HG03139 (cell line): ENCODE measurements around the gene NRDE2.

Experiments
- ATAC-seq: cut with Tn5 transposase; IDR thresholded peaks from one replicate; pipeline ENCODE4 v1.9.1; 2021; ENCODE audit not compliant: unreplicated experiment

Gene NRDE2

DNA sequence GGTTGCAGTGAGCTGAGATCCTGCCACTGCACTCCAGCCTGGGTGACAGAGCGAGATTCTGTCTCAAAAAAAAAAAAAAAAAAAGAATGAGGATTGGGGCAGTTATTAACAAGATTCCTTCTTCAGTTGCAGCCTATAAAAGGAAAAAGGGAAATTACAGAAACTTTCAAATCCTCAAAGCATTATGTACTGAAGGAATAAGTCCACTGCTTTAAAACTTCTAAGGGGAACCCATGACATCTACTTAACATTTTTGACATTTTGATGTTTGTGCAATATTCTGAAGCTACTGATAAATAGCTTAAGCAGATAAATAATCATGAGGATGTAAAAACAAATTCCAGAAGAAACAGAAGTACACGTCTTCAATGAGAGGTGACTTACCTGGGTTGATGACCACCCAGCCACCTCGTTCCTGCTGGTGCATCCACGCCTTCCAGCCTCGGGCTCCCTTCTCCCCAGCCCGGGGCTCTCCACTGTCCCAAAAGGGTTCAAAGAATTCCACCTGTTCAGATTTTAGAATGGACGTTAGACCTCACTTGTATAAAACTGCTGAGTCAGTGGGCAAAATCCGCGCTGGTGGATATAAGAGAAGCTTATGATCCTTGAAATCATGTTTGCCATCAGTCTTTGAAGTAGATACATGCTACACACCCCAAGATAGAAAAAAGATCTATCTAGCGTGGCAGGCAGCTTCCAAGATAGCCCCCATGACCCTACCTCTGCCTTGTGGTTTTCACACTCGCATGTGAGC lies 33.7 kb downstream of the NRDE2 start:
- ATAC-seq: no peak

DNA sequence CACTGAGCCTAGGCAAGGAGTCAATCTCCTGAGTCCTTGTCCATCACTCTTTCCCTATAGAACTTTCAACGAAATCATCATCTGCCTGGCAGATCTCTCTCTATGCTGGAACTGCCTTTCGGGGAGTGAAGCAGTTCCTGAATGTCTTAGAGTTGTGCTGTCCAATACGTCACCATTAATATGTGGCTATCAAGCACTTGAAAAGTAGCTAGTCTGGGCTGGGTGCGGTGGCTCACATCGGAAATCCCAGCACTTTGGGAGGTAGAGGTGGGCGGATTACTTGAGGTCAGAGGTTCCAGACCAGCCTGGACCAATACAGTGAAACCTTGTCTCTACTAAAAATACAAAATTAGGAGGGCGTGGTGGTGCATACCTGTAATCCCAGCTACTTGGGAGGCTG lies 35.1 kb downstream of the NRDE2 start:
- no peak for ATAC-seq

DNA sequence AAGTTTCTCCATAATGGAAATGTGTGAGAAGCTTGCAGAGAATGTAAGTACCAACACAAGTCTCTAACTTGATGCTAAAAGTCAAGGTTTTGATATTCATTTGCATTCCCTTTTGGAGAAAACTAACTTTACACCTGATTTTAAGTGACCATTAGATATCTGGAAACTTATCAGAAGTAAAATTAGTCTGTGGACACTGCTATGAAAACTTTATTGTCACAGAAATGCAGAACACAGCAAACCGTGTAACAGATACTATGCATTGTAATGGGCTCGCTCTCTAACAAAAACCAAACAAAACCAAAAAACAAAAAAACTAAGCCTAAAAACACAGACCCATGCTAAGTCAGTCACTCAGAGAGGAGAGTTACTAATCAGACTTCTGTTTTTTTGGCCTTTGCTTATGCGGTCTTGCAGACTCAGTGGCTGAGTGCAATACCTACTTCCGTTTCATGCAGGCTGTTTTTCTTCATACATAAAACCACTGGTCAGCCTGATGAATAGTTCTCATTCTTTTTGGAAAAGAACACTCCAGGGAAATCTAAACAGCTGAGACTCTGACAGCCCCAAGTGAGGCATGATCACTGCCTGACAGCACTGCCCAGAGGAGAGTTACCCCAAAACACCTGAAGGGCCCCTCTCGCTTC lies 35.7 kb downstream of the NRDE2 start:
- ATAC-seq: no peak

DNA sequence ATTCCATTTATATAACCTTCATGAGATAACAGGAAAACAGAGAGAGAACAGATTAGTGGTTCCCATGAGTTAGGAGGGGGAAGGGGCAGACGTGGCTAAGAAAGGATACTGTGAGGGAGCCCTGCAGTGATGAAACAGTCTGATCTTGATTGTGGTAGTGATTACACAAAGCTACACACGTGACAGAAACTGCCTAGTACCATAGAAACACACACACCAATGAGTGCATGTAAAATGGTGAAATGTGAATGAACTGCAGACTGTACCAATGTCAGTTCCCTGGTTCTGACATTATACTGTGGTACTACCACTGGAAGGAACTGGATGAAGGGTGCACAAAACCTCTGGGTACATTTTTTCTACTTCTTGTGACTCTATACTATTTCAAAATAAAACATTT lies 36.9 kb downstream of the NRDE2 start:
- ATAC-seq: no peak

DNA sequence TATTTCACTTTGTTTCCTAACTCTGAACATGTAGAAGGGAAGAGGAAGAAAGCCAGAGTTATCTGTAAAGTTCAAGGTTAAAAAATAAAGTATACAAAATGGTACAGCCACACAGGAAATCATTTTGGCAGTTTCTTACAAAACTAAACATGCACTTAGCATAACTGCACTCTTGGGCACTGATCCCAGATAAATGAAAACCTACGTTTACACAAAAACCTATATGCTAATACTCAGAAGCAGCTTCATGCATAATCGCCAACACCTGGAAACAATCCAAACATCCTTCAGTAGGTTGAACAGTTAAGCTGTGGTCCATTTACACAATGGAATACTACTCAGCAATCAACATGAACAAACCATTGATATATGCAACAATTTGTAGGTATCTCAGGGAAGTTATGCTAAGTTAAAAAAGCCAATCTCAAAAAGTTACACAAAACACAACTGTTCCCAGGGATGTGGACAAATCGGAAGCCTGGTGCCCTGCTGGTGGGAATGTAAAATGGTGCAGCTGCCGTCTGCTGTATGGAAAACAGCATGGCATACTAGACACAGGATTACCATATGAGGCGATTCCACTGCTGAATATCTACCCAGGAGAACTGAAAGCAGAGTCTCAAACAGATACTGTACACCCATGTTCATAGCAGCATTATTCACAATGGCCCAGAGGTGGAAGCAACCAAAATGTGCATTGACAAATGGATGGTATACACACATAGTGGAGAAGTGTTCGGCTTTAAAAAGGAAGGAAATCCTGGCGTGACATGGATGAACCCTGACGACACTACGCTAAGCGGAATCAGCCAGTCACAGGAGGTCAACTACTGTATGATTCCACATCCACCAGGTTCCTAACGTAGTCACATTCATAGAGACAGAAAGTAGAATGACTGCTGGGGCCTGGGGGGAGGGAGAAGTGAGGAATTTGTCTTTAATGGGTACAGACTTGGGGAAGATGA lies 37.7 kb downstream of the NRDE2 start:
- ATAC-seq: no peak

DNA sequence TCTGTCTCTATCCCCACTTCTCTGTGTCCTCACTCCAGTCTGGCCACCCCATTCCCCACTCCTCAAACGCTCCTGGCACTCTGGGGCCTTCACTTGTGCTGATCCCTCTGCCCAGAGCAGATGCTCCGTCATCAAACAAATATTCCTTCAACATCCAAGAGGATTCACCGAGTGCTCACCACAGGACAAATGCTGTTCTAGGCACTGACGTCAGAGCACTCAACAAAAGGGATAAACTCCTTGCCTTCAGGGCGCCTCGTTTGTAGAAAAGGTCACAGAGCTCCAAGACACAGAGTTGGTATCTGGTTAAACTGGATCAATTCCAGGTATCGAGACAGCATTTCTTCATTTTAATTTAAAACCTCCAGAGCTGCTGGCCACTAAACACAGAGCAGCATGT lies 40.0 kb downstream of the NRDE2 start:
- no peak for ATAC-seq

DNA sequence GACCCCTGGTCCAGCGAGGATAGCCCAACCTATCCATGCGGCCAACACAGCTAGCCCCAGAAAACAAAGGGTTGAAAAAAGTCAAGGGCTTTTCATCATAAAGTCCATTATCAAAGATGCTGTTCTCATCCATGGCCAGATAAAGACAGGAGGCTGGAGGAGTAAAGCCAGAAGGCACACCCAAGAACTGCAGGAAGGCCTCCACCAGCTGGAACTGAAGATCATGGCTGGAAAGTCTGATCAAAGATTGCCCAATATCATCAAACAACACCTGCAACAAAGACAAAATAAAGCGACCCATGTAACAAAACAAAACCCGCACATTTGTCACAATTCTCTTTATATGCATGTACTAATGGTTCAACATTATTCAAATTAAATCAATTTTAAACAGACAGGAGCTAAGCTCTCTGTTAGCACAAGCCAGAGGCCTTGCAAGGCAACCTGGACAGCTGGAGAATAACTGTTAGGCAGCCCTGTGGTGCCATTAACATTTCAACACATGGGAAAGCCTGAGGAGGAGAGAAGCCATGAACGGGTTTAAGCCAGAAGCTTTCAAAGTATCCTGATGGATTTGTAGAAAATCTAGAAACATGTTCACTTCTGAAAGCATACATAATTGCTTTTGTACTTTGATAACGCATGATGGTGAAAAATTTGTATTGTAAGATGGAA lies 41.3 kb downstream of the NRDE2 start:
- ATAC-seq: no peak

DNA sequence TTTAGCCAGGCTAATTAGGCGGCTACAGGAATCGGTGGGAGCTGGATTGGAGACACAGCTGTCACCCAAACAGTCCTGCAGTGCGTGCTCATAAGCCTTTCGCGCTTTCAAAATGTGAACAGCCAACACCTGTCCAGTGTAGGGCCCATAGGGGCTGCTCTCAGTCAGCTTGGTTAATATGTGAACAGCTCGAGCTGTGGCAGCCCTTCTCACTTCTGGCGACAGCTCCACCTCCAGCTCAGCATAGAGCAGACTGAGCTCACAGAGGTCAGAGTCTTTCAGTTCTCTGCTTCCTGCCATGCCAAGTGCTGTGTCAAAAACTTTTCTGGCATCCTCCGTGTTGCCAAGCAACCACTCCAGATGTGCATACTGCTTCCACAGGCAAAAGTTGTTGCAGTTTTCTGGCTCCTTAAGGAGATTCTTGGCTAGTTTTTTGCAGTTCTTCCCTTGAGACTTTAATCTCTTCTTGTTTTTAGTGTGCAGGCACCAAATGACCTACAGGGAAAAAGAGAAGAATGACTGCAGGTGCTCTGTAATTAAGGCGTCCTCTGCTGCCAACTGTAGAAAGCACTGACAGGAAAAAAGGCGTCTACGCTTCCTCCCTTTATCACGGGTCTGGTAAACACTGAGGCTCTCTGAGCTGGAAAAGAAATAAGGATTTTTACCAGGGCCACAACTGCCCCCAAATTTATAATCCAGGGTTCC lies 42.9 kb downstream of the NRDE2 start:
- peak; percentile 97 for ATAC-seq

DNA sequence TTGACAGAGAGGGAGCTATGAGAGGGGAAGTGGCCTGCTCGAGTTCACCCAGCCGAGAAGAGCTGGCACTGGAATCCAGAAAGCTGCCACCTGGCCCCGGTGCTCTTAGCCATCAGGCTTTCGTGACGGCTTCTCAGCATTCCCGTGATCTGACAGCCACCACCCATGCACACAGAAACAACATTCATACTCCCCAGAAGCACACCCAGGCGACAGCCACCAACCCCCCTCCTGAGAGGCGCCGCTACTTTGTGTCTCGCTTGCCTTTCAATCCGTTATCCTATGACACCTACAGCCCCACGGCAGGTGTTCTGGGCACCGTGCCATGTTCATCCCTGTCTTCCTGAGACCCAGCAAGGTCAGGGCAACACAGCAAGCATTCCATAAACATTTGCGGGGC lies 44.0 kb downstream of the NRDE2 start:
- no peak for ATAC-seq

DNA sequence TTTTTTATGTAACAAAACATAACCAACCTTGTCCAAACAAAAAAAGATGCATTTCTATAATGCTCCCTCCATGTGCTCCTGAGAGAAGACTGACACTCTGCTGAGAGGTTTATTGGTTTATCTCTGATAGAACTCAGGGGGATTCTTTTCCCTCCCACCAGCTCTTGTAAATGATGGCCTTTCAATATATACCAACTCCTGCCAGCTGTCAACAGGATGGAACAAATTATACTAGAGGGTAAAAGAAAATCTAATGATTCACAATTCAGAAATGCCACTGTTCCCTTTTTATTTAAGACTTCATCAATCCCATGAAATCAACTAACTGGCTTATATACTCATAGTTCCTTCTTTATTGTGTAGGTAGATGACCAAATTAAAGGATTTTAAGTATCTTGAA lies 50.0 kb downstream of the NRDE2 start:
- no peak for ATAC-seq

DNA sequence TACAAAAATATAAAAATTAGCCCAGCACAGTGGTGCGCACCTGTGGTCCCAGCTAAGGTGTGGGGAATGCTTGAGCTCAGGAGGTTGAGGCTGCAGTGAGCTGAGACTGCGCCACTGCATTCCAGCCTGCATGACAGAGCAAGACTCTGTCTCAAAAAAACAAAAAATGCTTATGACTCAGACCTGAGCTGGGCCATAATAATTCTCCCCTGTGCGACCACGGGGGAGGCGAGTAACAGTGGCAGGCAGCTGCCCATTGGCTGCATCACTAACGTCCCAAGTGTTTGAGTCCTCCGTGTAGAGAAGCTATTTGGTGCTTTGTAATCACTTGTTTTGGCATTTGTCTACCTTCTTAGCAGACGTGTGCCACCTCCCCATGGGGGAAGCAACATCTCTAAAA lies 50.5 kb downstream of the NRDE2 start:
- no peak for ATAC-seq

DNA sequence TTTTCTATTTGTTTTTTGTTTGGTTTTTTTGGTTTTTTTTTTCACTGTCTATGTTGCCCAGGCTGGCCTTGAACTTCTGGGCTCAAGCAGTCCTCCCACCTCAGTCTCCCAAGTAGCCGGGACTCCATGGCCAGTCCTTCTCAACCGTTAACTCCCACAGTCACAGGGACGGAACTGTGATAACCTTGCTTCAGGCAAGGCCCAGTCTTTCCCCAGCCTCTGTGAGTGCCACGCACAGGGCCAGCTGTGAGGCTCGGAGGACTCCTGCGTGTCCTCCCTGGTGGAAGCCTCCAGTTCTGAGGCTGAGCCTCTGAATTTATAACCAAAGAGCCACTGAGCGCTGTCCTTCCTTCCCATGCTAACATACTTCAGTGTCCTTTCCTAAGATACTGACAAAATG lies 51.6 kb downstream of the NRDE2 start:
- ATAC-seq: no peak

DNA sequence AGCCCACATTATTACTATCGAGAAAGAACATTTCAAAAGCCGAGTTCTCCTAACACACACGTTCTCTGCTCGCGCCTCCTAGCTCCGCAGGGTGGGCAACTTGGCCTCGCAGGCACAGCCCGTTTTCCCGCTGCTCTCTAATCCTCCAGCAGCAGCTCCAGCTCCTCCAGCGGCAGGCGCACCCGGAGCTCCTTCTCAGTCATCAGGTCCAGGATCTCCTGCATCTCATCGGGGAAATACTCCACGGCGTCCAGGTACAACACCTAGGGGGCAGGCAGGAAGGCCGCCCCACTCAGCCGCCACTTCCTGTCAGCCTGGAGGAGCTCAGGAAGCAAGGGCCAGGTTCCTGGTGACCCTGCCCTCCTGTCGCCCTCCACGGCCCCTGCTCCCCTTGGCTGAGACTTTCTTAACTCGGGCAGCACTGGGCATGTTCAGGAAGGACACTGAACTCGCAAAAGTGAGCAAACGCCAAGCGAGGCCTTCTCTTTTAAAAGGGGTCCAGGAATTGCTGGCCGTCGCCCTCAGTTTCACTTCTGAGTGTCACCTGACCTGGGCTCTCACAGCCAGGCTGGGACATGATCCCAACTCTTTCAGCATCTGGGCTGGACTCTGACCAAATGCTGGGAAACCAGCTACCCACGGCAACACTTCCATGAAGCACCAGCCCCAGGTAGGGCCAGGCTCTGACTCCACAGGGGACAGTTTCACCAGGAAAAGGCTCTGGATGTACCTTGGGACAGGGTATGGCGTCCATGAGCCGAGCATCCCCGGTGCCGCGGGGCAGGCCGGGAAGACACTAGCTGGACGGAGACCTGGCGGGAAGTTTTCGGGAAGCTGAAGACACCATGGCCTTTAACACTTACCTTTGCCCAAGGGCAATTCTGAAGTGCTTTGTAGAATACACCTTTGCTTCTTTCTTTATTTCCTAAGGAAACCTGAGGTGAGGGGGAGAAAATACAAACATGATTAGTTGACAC lies 53.3 kb downstream of the NRDE2 start:
- ATAC-seq: no peak

DNA sequence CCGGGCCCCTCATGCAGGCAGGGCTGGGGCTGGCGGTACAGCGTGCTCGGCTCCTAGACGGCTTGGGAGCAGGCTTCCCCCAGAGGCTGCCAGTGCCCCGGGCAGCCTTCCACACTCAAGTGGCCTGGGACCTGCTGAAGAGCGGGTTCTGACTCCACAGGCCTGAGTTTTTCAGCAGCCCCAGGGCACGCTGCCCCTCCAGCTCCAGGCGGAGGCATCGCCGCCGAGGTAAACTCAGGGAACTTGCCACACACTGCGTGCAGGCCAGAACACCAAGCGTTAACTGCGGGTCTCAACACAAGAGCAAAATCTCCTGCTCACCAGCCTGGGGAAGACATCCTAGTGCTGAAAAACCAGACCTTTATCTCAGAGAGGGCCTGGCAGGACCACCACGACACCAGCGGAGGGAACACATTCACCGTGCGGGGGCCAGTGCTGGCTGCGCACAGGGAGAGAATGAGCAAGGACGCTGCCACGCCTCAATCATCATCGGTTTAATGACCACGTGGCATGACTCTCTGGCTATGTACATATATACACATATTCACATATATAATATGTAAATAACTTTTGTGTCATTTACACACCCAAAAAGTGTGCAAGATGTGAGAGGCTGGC lies 54.1 kb downstream of the NRDE2 start:
- no peak for ATAC-seq

DNA sequence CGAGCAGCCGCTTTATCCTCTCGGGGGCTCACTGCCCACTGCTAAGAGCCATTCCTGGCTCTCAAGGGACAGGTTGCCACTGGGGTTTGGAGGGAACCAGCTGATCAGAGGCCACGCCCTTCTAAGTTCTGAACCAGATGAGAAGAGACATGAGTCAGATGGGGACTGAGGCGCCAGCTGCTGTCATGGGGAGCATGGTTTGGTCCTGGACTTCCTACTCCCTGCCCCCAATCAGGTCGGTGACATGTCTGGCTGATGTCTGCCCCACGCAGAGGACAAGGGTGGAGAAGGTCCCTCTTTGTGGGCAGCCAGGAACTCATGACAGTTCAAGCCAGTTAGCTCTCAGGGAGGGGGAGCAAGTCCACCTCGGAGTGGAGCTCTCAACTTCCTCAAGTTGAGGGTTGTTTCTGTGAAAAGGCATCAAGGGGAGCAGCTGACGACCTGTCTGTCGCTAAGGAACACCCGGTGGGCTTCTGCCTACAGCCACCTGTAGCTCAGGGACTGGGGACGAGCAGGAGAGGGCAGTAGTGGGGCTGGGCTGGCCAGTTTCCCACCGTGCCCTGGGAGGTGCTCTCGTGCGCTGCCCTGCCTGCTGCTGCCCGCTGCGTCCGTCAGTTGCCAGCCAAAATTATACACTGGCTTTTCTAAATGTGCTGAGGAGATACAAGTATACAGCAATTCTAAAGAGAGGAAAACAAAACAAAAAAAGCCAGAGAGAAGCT lies 54.9 kb downstream of the NRDE2 start:
- ATAC-seq: no peak

DNA sequence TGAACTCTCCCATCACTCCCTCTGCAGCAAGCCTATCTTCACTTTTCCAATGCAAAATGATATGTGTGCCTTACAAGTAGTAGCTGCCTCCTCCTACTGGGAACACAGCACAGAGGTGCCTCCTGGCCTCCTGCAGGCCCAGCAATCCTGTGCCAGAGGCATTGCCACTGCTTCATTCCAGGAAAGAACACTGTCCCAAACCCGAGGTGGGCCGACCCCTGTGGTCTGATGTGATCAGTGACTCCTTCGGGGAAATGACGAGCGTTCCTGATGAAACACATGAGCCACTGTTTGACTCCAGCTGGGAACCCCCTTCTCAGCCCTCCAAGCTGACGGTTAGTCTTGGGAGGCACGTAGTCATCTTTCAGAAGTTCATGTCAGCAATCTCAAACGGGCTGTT lies 55.9 kb downstream of the NRDE2 start:
- no peak for ATAC-seq

DNA sequence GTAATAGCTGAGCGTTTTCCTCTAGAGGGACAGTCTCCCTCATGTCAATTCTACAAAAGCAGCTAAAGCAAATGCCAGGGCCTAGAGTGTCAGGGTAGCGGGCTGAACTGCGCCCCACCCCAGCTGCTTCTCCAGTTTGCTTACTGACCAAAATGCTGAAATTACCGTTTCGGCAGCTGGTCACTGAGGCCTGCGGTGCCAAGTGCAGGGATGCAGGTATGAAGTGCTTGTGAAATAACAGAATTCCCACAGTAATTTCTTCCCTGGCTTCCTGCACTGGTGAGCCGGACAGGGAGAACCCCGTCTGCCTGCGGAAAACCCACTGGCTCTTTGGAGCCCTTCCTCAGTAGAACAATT lies 56.3 kb downstream of the NRDE2 start:
- ATAC-seq: no peak

DNA sequence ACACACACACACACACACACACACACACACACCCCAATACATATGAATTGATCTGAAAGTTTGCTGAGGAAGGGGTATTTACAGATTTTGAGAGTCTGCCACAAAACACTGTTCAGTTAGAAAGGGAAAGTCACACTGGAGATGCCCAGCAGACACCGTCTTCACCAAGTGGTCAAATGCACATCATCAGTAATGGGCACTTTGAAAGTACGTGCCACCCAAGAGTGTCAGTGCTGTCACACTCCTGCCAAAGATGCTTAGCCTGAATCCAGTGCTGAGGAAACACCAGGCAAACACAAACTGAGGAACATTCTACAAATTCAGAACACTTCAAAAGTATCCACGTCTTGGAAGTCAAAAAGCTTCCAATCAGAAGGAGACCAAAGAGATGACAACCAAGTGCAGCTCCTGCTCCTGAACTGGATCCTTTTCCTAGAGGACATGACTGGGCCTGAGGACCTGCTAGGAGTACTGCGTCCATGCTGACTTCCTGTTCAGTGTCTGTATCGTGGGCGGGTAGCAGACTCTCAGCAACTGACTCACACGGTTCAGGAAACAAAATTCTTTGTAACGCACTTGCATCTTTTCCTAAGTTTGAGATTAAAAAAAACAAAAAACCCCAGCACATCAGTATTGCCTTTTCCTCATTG lies 56.8 kb downstream of the NRDE2 start:
- ATAC-seq: no peak
